H1 (cell line): Measurements from ENCODE around the gene SMIM7. TPM values are rescaled to one million over a fixed set of nuclear protein-coding genes. Genes with fewer than 3 reads are reported as not detected.

Experiments used
- CTCF ChIA-PET: fragments of 300-600 bp; sonication (Branson Sonifier 250); formaldehyde crosslinking; loops from one replicate; lab custom pipeline; 2021; ENCODE audit not compliant: partially characterized antibody; lab: Charles Lee
- POLR2A ChIA-PET: fragments of 300-600 bp; sonication (Branson Sonifier 250); formaldehyde crosslinking; loops from one replicate; lab custom pipeline; 2021; ENCODE audit warnings: inconsistent platforms; ENCODE audit not compliant: partially characterized antibody; lab: Charles Lee
- DNase-seq, 2 experiments: peaks; one replicate each; pipeline versions ENCODE4 v3.0.0 to v3.0.0-alpha.2; 2010 to 2022; ENCODE audit warnings: low spot score in 2 of 2, low read depth in 1 of 2, mixed read lengths in 1 of 2
- FAIRE-seq: peaks from 2 replicates; lab custom pipeline; 2011; peaks lifted over from hg19 to GRCh38; lab: Jason Lieb, UNC
- H2AFZ ChIP-seq: 2 replicates; pipeline ENCODE4 v1.8.1; 2012; ENCODE audit warnings: low read length, inconsistent platforms
- H2AK5ac ChIP-seq: 2 replicates; pipeline ENCODE4 v1.6.1; 2013; ENCODE audit warnings: low read depth, low read length
- H2BK120ac ChIP-seq: replicated peaks from 2 replicates; pipeline ENCODE3; 2013; ENCODE audit warnings: low read depth, low read length, inconsistent platforms
- H2BK12ac ChIP-seq: 2 replicates; pipeline ENCODE4 v1.6.1; 2013; ENCODE audit warnings: low read depth, low read length
- H2BK15ac ChIP-seq: 2 replicates; pipeline ENCODE4 v1.6.1; 2013; ENCODE audit warnings: low read length
- H2BK20ac ChIP-seq: 2 replicates; pipeline ENCODE4 v1.6.1; 2013; ENCODE audit warnings: low read length
- H2BK5ac ChIP-seq: 2 replicates; pipeline ENCODE4 v1.6.1; 2013; ENCODE audit warnings: low read depth, low read length
- H3K14ac ChIP-seq: 2 replicates; pipeline ENCODE4 v1.6.1; 2013; ENCODE audit warnings: inconsistent platforms; ENCODE audit not compliant: insufficient read length
- H3K18ac ChIP-seq: 2 replicates; pipeline ENCODE4 v1.6.1; 2013; ENCODE audit warnings: low read length; ENCODE audit errors: extremely low read depth
- H3K23ac ChIP-seq: 2 replicates; pipeline ENCODE4 v1.6.1; 2013; ENCODE audit warnings: inconsistent platforms; ENCODE audit not compliant: insufficient read length
- H3K23me2 ChIP-seq: 2 replicates; pipeline ENCODE4 v1.6.1; 2013; ENCODE audit warnings: low read depth, low read length
- H3K27ac ChIP-seq: 2 replicates; pipeline ENCODE4 v1.6.1; 2011; ENCODE audit warnings: low read depth, low read length, inconsistent platforms
- H3K27me3 ChIP-seq, 4 experiments: replicated peaks in 1 of 4; 1 replicate in 1 of 4; 2 replicates in 3 of 4; pipeline versions ENCODE4 v1.6.1 to v1.8.1; 2011 to 2013; ENCODE audit warnings: low read length in 3 of 4, mild to moderate bottlenecking in 3 of 4, inconsistent platforms in 2 of 4, mixed read lengths in 2 of 4, moderate library complexity in 1 of 4; ENCODE audit not compliant: control insufficient read depth in 3 of 4, insufficient read depth in 3 of 4; ENCODE audit errors: extremely low read depth in 1 of 4
- H3K36me3 ChIP-seq, 4 experiments: 2 replicates each; pipeline versions ENCODE4 v1.6.1 to v1.8.1; 2011 to 2013; ENCODE audit warnings: mild to moderate bottlenecking in 4 of 4, low read length in 3 of 4, moderate library complexity in 2 of 4, control low read depth in 1 of 4, inconsistent platforms in 1 of 4; ENCODE audit not compliant: insufficient read depth in 4 of 4, control insufficient read depth in 2 of 4
- H3K4ac ChIP-seq: replicated peaks from 2 replicates; pipeline ENCODE3; 2013; ENCODE audit warnings: low read length, low read depth, mixed read lengths, inconsistent platforms; ENCODE audit not compliant: insufficient read length
- H3K4me1 ChIP-seq, 4 experiments: replicated peaks in 1 of 4; 1 replicate in 1 of 4; 2 replicates in 3 of 4; pipeline versions ENCODE4 v1.6.1 to v1.8.1; 2011 to 2013; ENCODE audit warnings: low read length in 3 of 4, inconsistent platforms in 2 of 4, mixed read lengths in 1 of 4; ENCODE audit not compliant: insufficient read depth in 4 of 4, control insufficient read depth in 3 of 4
- H3K4me2 ChIP-seq, 2 experiments: 2 replicates each; pipeline versions ENCODE4 v1.6.1 to v1.8.1; 2011 to 2013; ENCODE audit warnings: low read depth in 2 of 2, low read length in 2 of 2, control low read depth in 1 of 2, inconsistent platforms in 1 of 2, mild to moderate bottlenecking in 1 of 2; ENCODE audit not compliant: insufficient read depth in 1 of 2
- H3K4me3 ChIP-seq, 4 experiments: fragments of 200-600, 300-600 bp in 1 of 4; sonication (generic), shearing (Covaris generic), sonication (Bioruptor Twin) in 1 of 4; 2 replicates each; pipeline versions ENCODE4 v1.5.1 to v1.8.1; 2011 to 2016; ENCODE audit warnings: low read length in 4 of 4, low read depth in 3 of 4, control low read depth in 2 of 4, inconsistent platforms in 2 of 4, mild to moderate bottlenecking in 2 of 4, mixed read lengths in 1 of 4, moderate library complexity in 1 of 4; ENCODE audit not compliant: insufficient read depth in 2 of 4; ENCODE audit errors: extremely low read depth in 1 of 4
- H3K56ac ChIP-seq: replicated peaks from 2 replicates; pipeline ENCODE3; 2013; ENCODE audit warnings: low read depth, mild to moderate bottlenecking, mixed read lengths, low read length, inconsistent platforms; ENCODE audit not compliant: insufficient read length
- H3K79me1 ChIP-seq: 2 replicates; pipeline ENCODE4 v1.6.1; 2013; ENCODE audit warnings: low read depth, low read length, control low read depth
- H3K79me2 ChIP-seq, 2 experiments: 2 replicates each; pipeline versions ENCODE4 v1.6.1 to v1.8.1; 2012 to 2013; ENCODE audit warnings: low read length in 2 of 2, mild to moderate bottlenecking in 2 of 2, inconsistent platforms in 1 of 2; ENCODE audit not compliant: insufficient read depth in 2 of 2, control insufficient read depth in 1 of 2
- H3K9ac ChIP-seq, 4 experiments: replicated peaks in 1 of 4; 1 replicate in 1 of 4; 2 replicates in 3 of 4; pipeline versions ENCODE4 v1.6.1 to v1.8.1; 2011 to 2013; ENCODE audit warnings: low read depth in 3 of 4, low read length in 3 of 4, control low read depth in 2 of 4, mild to moderate bottlenecking in 2 of 4, moderate library complexity in 2 of 4, inconsistent platforms in 1 of 4; ENCODE audit errors: extremely low read depth in 1 of 4
- H3K9me3 ChIP-seq, 2 experiments: 2 replicates each; pipeline versions ENCODE4 v1.6.1 to v1.8.1; 2012 to 2013; ENCODE audit warnings: mild to moderate bottlenecking in 2 of 2, moderate library complexity in 2 of 2, control low read depth in 1 of 2, inconsistent platforms in 1 of 2, low read depth in 1 of 2, low read length in 1 of 2, mixed read lengths in 1 of 2; ENCODE audit not compliant: insufficient read depth in 2 of 2
- H4K20me1 ChIP-seq, 2 experiments: replicated peaks in 1 of 2; 2 replicates each; pipeline versions ENCODE3 to v1.8.1; 2011 to 2013; ENCODE audit warnings: inconsistent platforms in 2 of 2, low read length in 2 of 2, mild to moderate bottlenecking in 1 of 2; ENCODE audit not compliant: insufficient read depth in 2 of 2, control insufficient read depth in 1 of 2
- H4K5ac ChIP-seq: 2 replicates; pipeline ENCODE4 v1.6.1; 2013; ENCODE audit warnings: low read length, low read depth, mixed read lengths, inconsistent platforms; ENCODE audit not compliant: insufficient read length
- H4K8ac ChIP-seq: 2 replicates; pipeline ENCODE4 v1.8.0; 2013; ENCODE audit warnings: mild to moderate bottlenecking, moderate library complexity, low read length, inconsistent platforms; ENCODE audit not compliant: insufficient read depth; ENCODE audit errors: extremely low read depth
- H4K91ac ChIP-seq: replicated peaks from 2 replicates; pipeline ENCODE3; 2013; ENCODE audit warnings: low read length, mixed read lengths, inconsistent platforms; ENCODE audit not compliant: insufficient read length
- BRCA1 ChIP-seq: IDR thresholded peaks from 2 replicates; pipeline ENCODE4 v1.6.1; 2012; ENCODE audit warnings: low read depth, low read length, improper control_type of control experiment
- CEBPB ChIP-seq: IDR thresholded peaks from 2 replicates; pipeline ENCODE4 v1.6.1; 2012; ENCODE audit warnings: low read depth, low read length
- CHD1 ChIP-seq: IDR thresholded peaks from 2 replicates; pipeline ENCODE4 v1.6.1; 2012; ENCODE audit warnings: low read depth, low read length, improper control_type of control experiment
- EGR1 ChIP-seq: IDR thresholded peaks from 2 replicates; pipeline ENCODE4 v1.6.1; 2011; ENCODE audit warnings: low read depth, low read length, borderline replicate concordance
- FOSL1 ChIP-seq: IDR thresholded peaks from 2 replicates; pipeline ENCODE4 v1.6.1; 2011; ENCODE audit warnings: mild to moderate bottlenecking, low read depth, low read length, moderate library complexity; ENCODE audit not compliant: insufficient read depth
- GABPA ChIP-seq: IDR thresholded peaks from 2 replicates; pipeline ENCODE4 v1.6.1; 2011; ENCODE audit warnings: mild to moderate bottlenecking, low read length, moderate library complexity, borderline replicate concordance; ENCODE audit not compliant: insufficient read depth
- HDAC6 ChIP-seq: IDR thresholded peaks from one replicate; pipeline ENCODE4 v1.7.1; 2012; ENCODE audit warnings: low read depth, mild to moderate bottlenecking, inconsistent platforms, low read length, moderate library complexity
- POU5F1 ChIP-seq: IDR thresholded peaks from 2 replicates; pipeline ENCODE4 v1.6.1; 2011; ENCODE audit warnings: low read depth, mild to moderate bottlenecking, low read length, moderate library complexity
- RFX5 ChIP-seq: IDR thresholded peaks from 2 replicates; pipeline ENCODE4 v1.6.1; 2011; ENCODE audit warnings: low read depth, low read length, improper control_type of control experiment, borderline replicate concordance
- RXRA ChIP-seq: IDR thresholded peaks from 2 replicates; pipeline ENCODE4 v1.6.1; 2011; ENCODE audit warnings: low read depth, mild to moderate bottlenecking, low read length, moderate library complexity; ENCODE audit not compliant: insufficient read depth
- SIX5 ChIP-seq: IDR thresholded peaks from 2 replicates; pipeline ENCODE4 v1.6.1; 2011; ENCODE audit warnings: mild to moderate bottlenecking, low read depth, low read length
- TCF12 ChIP-seq: IDR thresholded peaks from 2 replicates; pipeline ENCODE4 v1.6.1; 2011; ENCODE audit warnings: low read depth, mild to moderate bottlenecking, low read length
- WGBS, 2 experiments: shearing (Covaris generic) in 1 of 2; methylation state at CpG; one replicate each; pipeline versions ENCODE4 v1.1.6 to v1.1.7; 2013 to 2015; ENCODE audit warnings: low lambda C conversion rate in 2 of 2, mixed read lengths in 2 of 2, inconsistent platforms in 1 of 2, low coverage in 1 of 2, missing lambda C conversion rate in 1 of 2; ENCODE audit not compliant: insufficient replicate concordance in 2 of 2, insufficient coverage in 1 of 2, insufficient read length in 1 of 2; ENCODE audit errors: extremely low coverage in 1 of 2, missing lambda C conversion rate in 1 of 2; 5-methylcytosine and 5-hydroxymethylcytosine counted together
- polyA plus RNA-seq, 7 experiments: library from polyadenylated mRNA; depleted of rRNA in 3 of 7; stranded (reverse) in 5 of 7; unstranded in 2 of 7; fragments of >200 nt in 5 of 7; fragments of 200-250 nt in 2 of 7; gene quantifications; 1 replicate in 5 of 7; 2 replicates in 1 of 7; 4 replicates in 1 of 7; pipeline versions ENCODE4 v1.2.1 to v1.2.3, GENCODE V29; 2011 to 2013; ENCODE audit warnings: missing spikeins in 2 of 7, mixed read lengths in 2 of 7
- total RNA-seq: library from RNA; stranded (reverse); fragmentation: NEBNext Ultra II Directional; extraction: Animal tissue kit (Norgen Biotek cat#: 25700); gene quantifications from 2 replicates; pipeline ENCODE4 v1.2.1, GENCODE V29; 2021
- TF ChIP-seq, protein P1 (sequence below): IDR thresholded peaks from 2 replicates; pipeline ENCODE4 v1.6.1; 2011; ENCODE audit warnings: low read depth, mild to moderate bottlenecking, low read length; ENCODE audit not compliant: insufficient read depth

Gene SMIM7
- total and polyA plus RNA-seq, 2 of the 8 experiments (the other 6 are each of a cell fraction or from before 2014, with no cell fraction given) = 55.5 to 67.5 TPM

DNA sequence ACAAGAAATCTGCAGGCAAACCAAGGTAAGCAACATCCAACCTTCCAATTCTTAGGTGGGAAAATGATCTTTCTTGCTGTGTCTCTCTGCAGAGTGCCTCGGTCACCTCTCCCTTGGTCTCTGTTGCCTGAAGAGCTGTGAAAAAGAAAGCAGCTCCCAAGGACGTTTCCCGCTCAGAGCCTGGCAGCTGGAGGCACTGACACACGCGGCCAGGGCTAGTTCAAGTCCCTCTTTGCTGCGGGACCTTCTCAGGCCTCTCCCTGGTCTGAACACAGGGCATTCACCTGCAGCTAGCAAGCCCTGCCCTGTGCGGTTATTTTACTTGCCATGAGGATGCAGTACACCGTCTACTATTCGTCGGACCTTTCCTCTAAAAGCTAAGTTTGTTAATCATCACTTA lies 35.7 kb downstream of the SMIM7 start:
- Histone ChIP-seq H2AFZ (no peak overlapping the region), H3K4me2 (no peak overlapping the region; a peak in 1 of 4 replicates), H3K4ac (no peak overlapping the region), H4K20me1 (peaks cover 25 to 55% of the 10 kb centered on the region in 2 experiments), H3K27me3 (no peaks in the 10 kb centered on the region), H3K27ac (no peak overlapping the region), H2BK20ac (no peak overlapping the region), H2BK5ac (no peak overlapping the region), H3K79me1 (peaks cover 46% of the 10 kb centered on the region), H2AK5ac (no peak overlapping the region), H3K4me1 (peaks cover 0 to 7% (median 2%) of the 10 kb centered on the region in 4 experiments; a peak in 6 of 7 replicates), H3K4me3 (no peak overlapping the region), H3K9ac (no peak overlapping the region; a peak in 1 of 7 replicates), H3K79me2 (peaks cover 25 to 84% of the 10 kb centered on the region in 2 experiments), H3K23ac (no peak overlapping the region), H3K18ac (no peak overlapping the region), H4K91ac (no peak overlapping the region), H3K56ac (no peak overlapping the region), H2BK120ac (no peak overlapping the region), H4K5ac (no peak overlapping the region), H2BK12ac (no peak overlapping the region; the same call in 1 of the 2 replicates), H4K8ac (no peak overlapping the region), H3K14ac (no peak overlapping the region), H3K36me3 (peaks cover 0 to 5% (median 0%) of the 10 kb centered on the region in 4 experiments; a peak in 5 of 8 replicates), H3K9me3 (no peaks in the 10 kb centered on the region), H2BK15ac (no peak overlapping the region), H3K23me2 (peaks cover 10% of the 10 kb centered on the region; the same call in 1 of the 2 replicates)
- ChIA-PET CTCF (interaction anchor here (0.7 to 1.7 kb wide), 3 partner anchors 44 to 54 kb away, joined by 3 read pairs; no protein-coding TSS in a partner anchor), POLR2A (interaction anchor here (0.8 to 1.6 kb wide), 8 partner anchors 10 to 49 kb away, joined by 3 to 6 read pairs (median 4); partner anchors contain the start of gene TMEM38A)
- 92% methylated on average over 10 of the region's 10 CpGs; no CpG with 5 or more reads in 1 of the 2 experiments for WGBS, 2 experiments
- no peak for FAIRE-seq
- TF ChIP-seq HDAC6 (no peak), BRCA1 (no peak), POU5F1 (no peak), FOSL1 (no peak), GABPA (no peak), CHD1 (no peak), RFX5 (no peak), CEBPB (no peak), SIX5 (no peak), RXRA (no peak), EGR1 (no peak), TCF12 (no peak)
- TF ChIP-seq, protein P1, sequence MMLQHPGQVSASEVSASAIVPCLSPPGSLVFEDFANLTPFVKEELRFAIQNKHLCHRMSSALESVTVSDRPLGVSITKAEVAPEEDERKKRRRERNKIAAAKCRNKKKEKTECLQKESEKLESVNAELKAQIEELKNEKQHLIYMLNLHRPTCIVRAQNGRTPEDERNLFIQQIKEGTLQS = no peak
- no peak for DNase-seq
